GM12878 (cell line): ENCODE data around the gene PLEKHA1. TPM values are rescaled to one million over a fixed set of nuclear protein-coding genes. Genes with fewer than 3 reads are reported as not detected.

Experiments
- ATAC-seq: fragments of 200-7000 bp; cut with Tn5 transposase; 3 replicates; pipeline ENCODE4 v1.9.1; 2020; ENCODE audit warnings: mild to moderate bottlenecking, moderate library complexity
- BruUV-seq: library from RNA; stranded (reverse); fragments of 400-500 nt; replicated peaks from 2 replicates; lab custom pipeline; 2021; lab: Mats Ljungman, UMichigan
- CTCF ChIA-PET: fragments of 300-600 bp; sonication (Branson Sonifier 250); formaldehyde crosslinking; extraction: SDS; loops from one replicate; lab custom pipeline; 2021; ENCODE audit warnings: inconsistent platforms; lab: Yijun Ruan, JAX
- POLR2A ChIA-PET: fragments of 350-600 bp; formaldehyde crosslinking; extraction: SDS; loops from one replicate; lab custom pipeline; 2021; ENCODE audit warnings: inconsistent platforms; lab: Charles Lee
- RAD21 ChIA-PET: fragments of 300-600 bp; sonication (Branson Sonifier 250); formaldehyde crosslinking; loops from one replicate; lab custom pipeline; 2023; ENCODE audit warnings: antibody characterized with exemption; ENCODE audit not compliant: unreplicated experiment; lab: Charles Lee
- SMC1A ChIA-PET: fragments of 300-600 bp; sonication (Branson Sonifier 250); formaldehyde crosslinking; loops from one replicate; lab custom pipeline; 2023; ENCODE audit not compliant: unreplicated experiment, uncharacterized antibody; lab: Charles Lee
- DNase-seq: peaks from one replicate; pipeline ENCODE4 v3.0.0-alpha.2; 2011; ENCODE audit warnings: low read depth, low spot score
- FAIRE-seq: peaks from 3 replicates; lab custom pipeline; 2011; peaks lifted over from hg19 to GRCh38; lab: Jason Lieb, UNC
- H2AFZ ChIP-seq: 2 replicates; pipeline ENCODE4 v1.6.0; 2011; ENCODE audit warnings: low read depth, low read length, control low read depth; ENCODE audit not compliant: control insufficient read depth
- H3K27ac ChIP-seq: 2 replicates; pipeline ENCODE4 v1.5.1; 2011; ENCODE audit warnings: control low read depth; ENCODE audit not compliant: control insufficient read depth, insufficient read depth
- H3K27me3 ChIP-seq, 2 experiments: replicated peaks in 1 of 2; 2 replicates each; pipeline versions ENCODE4 v1.6.0 to v1.6.1; 2011; ENCODE audit warnings: low read length in 1 of 2; ENCODE audit not compliant: control insufficient read depth in 2 of 2, insufficient read depth in 2 of 2
- H3K36me3 ChIP-seq, 2 experiments: 2 replicates each; pipeline ENCODE4 v1.5.1; 2011; ENCODE audit warnings: low read length in 1 of 2; ENCODE audit not compliant: control insufficient read depth in 2 of 2, insufficient read depth in 2 of 2
- H3K4me1 ChIP-seq: 2 replicates; pipeline ENCODE4 v1.6.1; 2011; ENCODE audit warnings: mild to moderate bottlenecking, low read length, moderate library complexity, mixed read lengths; ENCODE audit not compliant: control insufficient read depth, insufficient read depth
- H3K4me2 ChIP-seq: 2 replicates; pipeline ENCODE4 v1.6.0; 2011; ENCODE audit warnings: control low read depth; ENCODE audit not compliant: control insufficient read depth, insufficient read depth
- H3K4me3 ChIP-seq: fragments of 200-600 bp; sonication (generic); 2 replicates; pipeline ENCODE4 v1.5.1; 2016
- H3K79me2 ChIP-seq: 2 replicates; pipeline ENCODE4 v1.6.0; 2011; ENCODE audit warnings: low read length; ENCODE audit not compliant: control insufficient read depth, insufficient read depth
- H3K9ac ChIP-seq: 2 replicates; pipeline ENCODE4 v1.8.0; 2011; ENCODE audit warnings: low read length, control low read depth, mixed read lengths; ENCODE audit not compliant: control insufficient read depth, insufficient read depth
- H3K9me3 ChIP-seq: replicated peaks from 3 replicates; pipeline ENCODE4 v1.5.1; 2011; ENCODE audit warnings: mild to moderate bottlenecking, low read length; ENCODE audit not compliant: control insufficient read depth, insufficient read depth
- H4K20me1 ChIP-seq: 2 replicates; pipeline ENCODE4 v1.6.0; 2011; ENCODE audit not compliant: control insufficient read depth, insufficient read depth
- CHD1 ChIP-seq: IDR thresholded peaks from 2 replicates; pipeline ENCODE4 v1.6.1; 2012; ENCODE audit warnings: low read depth, low read length, improper control_type of control experiment
- CTCF ChIP-seq, 3 experiments: IDR thresholded peaks in 2 of 3; conservative IDR thresholded peaks in 1 of 3; 2 replicates each; pipeline ENCODE4 v1.5.1; 2011; ENCODE audit warnings: low read depth in 3 of 3, low read length in 3 of 3, mild to moderate bottlenecking in 3 of 3, control low read depth in 2 of 3, moderate library complexity in 2 of 3, inconsistent platforms in 1 of 3, mixed read lengths in 1 of 3; ENCODE audit not compliant: control insufficient read depth in 2 of 3, insufficient read depth in 1 of 3; ENCODE audit errors: extremely low read depth in 1 of 3
- ESRRA ChIP-seq: IDR thresholded peaks from 2 replicates; pipeline ENCODE4 v1.6.1; 2012; ENCODE audit warnings: mild to moderate bottlenecking, low read length, improper control_type of control experiment
- ETV6 ChIP-seq, 2 experiments: fragments of 450-650 bp in 1 of 2; IDR thresholded peaks in 1 of 2; conservative IDR thresholded peaks in 1 of 2; 2 replicates each; pipeline ENCODE4 v1.6.1; 2014; ENCODE audit warnings: antibody characterized with exemption in 1 of 2, borderline replicate concordance in 1 of 2, low read depth in 1 of 2, mild to moderate bottlenecking in 1 of 2, moderate library complexity in 1 of 2
- RBBP5 ChIP-seq: fragments of 200-600 bp; sonication (generic); conservative IDR thresholded peaks from 2 replicates; pipeline ENCODE4 v1.6.1; 2016
- SMAD5 ChIP-seq: IDR thresholded peaks from 2 replicates; pipeline ENCODE4 v1.6.1; 2016; ENCODE audit warnings: antibody characterized with exemption, low read depth
- STAT3 ChIP-seq: IDR thresholded peaks from 2 replicates; pipeline ENCODE4 v1.6.1; 2011; ENCODE audit warnings: low read depth, low read length, improper control_type of control experiment
- ZNF24 ChIP-seq: fragments of 450-650 bp; IDR thresholded peaks from 2 replicates; pipeline ENCODE4 v1.6.1; 2017; ENCODE audit warnings: antibody characterized with exemption, mild to moderate bottlenecking
- ZNF274 ChIP-seq: IDR thresholded peaks from one replicate; pipeline ENCODE4 v1.8.0; 2011; ENCODE audit not compliant: insufficient read length, insufficient read depth
- ZSCAN29 ChIP-seq: fragments of 450-650 bp; IDR thresholded peaks from 2 replicates; pipeline ENCODE4 v1.6.1; 2017; ENCODE audit warnings: mild to moderate bottlenecking, moderate library complexity
- WGBS: methylation state at CpG from one replicate; pipeline ENCODE4 v1.1.6; 2016; ENCODE audit warnings: low lambda C conversion rate; ENCODE audit not compliant: insufficient replicate concordance, insufficient coverage; ENCODE audit errors: missing lambda C conversion rate; 5-methylcytosine and 5-hydroxymethylcytosine counted together
- in situ Hi-C: fragments of 300-500 bp; cut with MboI; formaldehyde crosslinking; loops from 9 replicates; pipeline ENCODE4 v1.14.3; 2018; ENCODE audit warnings: mixed read lengths
- intact Hi-C: fragments of 100-400 bp; cut with micrococcal nuclease; formaldehyde crosslinking; loops from one replicate; pipeline ENCODE4 v1.14.2; 2022; ENCODE audit not compliant: unreplicated experiment
- polyA plus RNA-seq, 11 experiments: library from polyadenylated mRNA; depleted of rRNA in 4 of 11; unstranded in 6 of 11; stranded (reverse) in 5 of 11; fragments of >200 nt; fragmentation: Nextera tagmentation in 4 of 11; fragmentation: Illumina TruSeq in 1 of 11; extraction: Ambion mirVana in 4 of 11; extraction: Trizol in 1 of 11; gene quantifications; 1 replicate in 1 of 11; 2 replicates in 10 of 11; pipeline versions ENCODE4 v1.2.1 to v1.2.3, GENCODE V29; 2011 to 2016; ENCODE audit warnings: inconsistent platforms in 2 of 11, missing spikeins in 2 of 11, low read depth in 1 of 11
- total RNA-seq, 4 experiments: library from RNA; depleted of rRNA in 3 of 4; stranded (reverse); fragments of >200 nt in 3 of 4; fragmentation: Illumina TruSeq in 1 of 4; extraction: Trizol in 1 of 4; gene quantifications; 2 replicates each; pipeline versions ENCODE4 v1.2.1 to v1.2.3, GENCODE V29; 2013 to 2021
- TF ChIP-seq, protein P1 (sequence below): fragments of 450-650 bp; IDR thresholded peaks from 2 replicates; pipeline ENCODE4 v1.6.1; 2016; ENCODE audit warnings: mild to moderate bottlenecking, moderate library complexity, borderline replicate concordance
- TF ChIP-seq, protein P2 (sequence below): fragments of 450-650 bp; IDR thresholded peaks from 2 replicates; pipeline ENCODE4 v1.6.1; 2017; ENCODE audit warnings: low read depth, mild to moderate bottlenecking, moderate library complexity

The PLEKHA1 gene
- total and polyA plus RNA-seq, 10 of the 15 experiments (the other 5 are each of a cell fraction or from before 2014, with no cell fraction given), result 0.15 to 6.0 (median 0.32) TPM

- Histone ChIP-seq H2AFZ (no peak within 1 kb of the TSS), H3K9me3 (no peaks in the 10 kb centered on the region), H3K4me1 (no peaks in the 10 kb centered on the region)
- intact Hi-C loops, result no loop called here
- RAD21 ChIA-PET, result no interaction called here
- FAIRE-seq, result no peak
- TF ChIP-seq ESRRA, result no peak
- TF ChIP-seq, protein P1, sequence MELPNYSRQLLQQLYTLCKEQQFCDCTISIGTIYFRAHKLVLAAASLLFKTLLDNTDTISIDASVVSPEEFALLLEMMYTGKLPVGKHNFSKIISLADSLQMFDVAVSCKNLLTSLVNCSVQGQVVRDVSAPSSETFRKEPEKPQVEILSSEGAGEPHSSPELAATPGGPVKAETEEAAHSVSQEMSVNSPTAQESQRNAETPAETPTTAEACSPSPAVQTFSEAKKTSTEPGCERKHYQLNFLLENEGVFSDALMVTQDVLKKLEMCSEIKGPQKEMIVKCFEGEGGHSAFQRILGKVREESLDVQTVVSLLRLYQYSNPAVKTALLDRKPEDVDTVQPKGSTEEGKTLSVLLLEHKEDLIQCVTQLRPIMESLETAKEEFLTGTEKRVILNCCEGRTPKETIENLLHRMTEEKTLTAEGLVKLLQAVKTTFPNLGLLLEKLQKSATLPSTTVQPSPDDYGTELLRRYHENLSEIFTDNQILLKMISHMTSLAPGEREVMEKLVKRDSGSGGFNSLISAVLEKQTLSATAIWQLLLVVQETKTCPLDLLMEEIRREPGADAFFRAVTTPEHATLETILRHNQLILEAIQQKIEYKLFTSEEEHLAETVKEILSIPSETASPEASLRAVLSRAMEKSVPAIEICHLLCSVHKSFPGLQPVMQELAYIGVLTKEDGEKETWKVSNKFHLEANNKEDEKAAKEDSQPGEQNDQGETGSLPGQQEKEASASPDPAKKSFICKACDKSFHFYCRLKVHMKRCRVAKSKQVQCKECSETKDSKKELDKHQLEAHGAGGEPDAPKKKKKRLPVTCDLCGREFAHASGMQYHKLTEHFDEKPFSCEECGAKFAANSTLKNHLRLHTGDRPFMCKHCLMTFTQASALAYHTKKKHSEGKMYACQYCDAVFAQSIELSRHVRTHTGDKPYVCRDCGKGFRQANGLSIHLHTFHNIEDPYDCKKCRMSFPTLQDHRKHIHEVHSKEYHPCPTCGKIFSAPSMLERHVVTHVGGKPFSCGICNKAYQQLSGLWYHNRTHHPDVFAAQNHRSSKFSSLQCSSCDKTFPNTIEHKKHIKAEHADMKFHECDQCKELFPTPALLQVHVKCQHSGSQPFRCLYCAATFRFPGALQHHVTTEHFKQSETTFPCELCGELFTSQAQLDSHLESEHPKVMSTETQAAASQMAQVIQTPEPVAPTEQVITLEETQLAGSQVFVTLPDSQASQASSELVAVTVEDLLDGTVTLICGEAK, result no peak
- TF ChIP-seq, protein P2, sequence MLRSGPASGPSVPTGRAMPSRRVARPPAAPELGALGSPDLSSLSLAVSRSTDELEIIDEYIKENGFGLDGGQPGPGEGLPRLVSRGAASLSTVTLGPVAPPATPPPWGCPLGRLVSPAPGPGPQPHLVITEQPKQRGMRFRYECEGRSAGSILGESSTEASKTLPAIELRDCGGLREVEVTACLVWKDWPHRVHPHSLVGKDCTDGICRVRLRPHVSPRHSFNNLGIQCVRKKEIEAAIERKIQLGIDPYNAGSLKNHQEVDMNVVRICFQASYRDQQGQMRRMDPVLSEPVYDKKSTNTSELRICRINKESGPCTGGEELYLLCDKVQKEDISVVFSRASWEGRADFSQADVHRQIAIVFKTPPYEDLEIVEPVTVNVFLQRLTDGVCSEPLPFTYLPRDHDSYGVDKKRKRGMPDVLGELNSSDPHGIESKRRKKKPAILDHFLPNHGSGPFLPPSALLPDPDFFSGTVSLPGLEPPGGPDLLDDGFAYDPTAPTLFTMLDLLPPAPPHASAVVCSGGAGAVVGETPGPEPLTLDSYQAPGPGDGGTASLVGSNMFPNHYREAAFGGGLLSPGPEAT, result no peak
- TF ChIP-seq CHD1, result no peak
- no peak for TF ChIP-seq ZNF274
- TF ChIP-seq RBBP5, result no peak
- no peak for TF ChIP-seq ETV6 (conservative IDR thresholded peaks at IDR 0.05 in 1 of 2, IDR thresholded peaks at IDR 0.05 in 1 of 2; ENCODE audit: borderline replicate concordance in 1 of 2, low read depth in 1 of 2)
- no peak for TF ChIP-seq SMAD5
- TF ChIP-seq ZNF24, result no peak
- no peak for TF ChIP-seq STAT3
- no peak for TF ChIP-seq CTCF (IDR thresholded peaks at IDR 0.05 in 2 of 3, conservative IDR thresholded peaks at IDR 0.05 in 1 of 3; ENCODE audit: control insufficient read depth in 2 of 3, extremely low read depth in 1 of 3, insufficient read depth in 1 of 3, low read depth in 3 of 3, low read length in 3 of 3)
- no peak for TF ChIP-seq ZSCAN29
- TF ChIP-seq, all 136 proteins: peak for 0
- WGBS, result 20% methylated on average over 6 of the region's 7 CpGs
- ChIA-PET CTCF (interaction anchor here (0.7 to 1.5 kb wide), 4 partner anchors 12 to 114 kb away, joined by 3 read pairs; no protein-coding TSS in a partner anchor), SMC1A (no interaction called here), POLR2A (no interaction called here)
- Histone ChIP-seq H3K9ac (no peak within 1 kb of the TSS), H3K4me3 (no peak within 1 kb of the TSS), H3K27me3 (peaks cover 0 to 6% of the 10 kb centered on the region in 2 experiments; a peak in 2 of 4 replicates), H4K20me1 (no peaks in the 10 kb centered on the region), H3K4me2 (no peak within 1 kb of the TSS), H3K27ac (no peak within 1 kb of the TSS), H3K79me2 (no peaks in the 10 kb centered on the region), H3K36me3 (no peaks in the 10 kb centered on the region)
- BruUV-seq, result no TSS peak
- in situ Hi-C loops, result no loop called here
- no peak for ATAC-seq
- DNase-seq, result no peak
Observed at GRCh38 chr10:122454603-122455080, 80.1 kb downstream of the PLEKHA1 start, which contains the start of gene ARMS2. Gene ARMS2 (plus strand): TSS chr10:122454653. CDS start chr10:122454728, 75 bp downstream.
